Measurements from ENCODE around the gene RPL38.

Gene RPL38

GRCh38 chr17:74227271-74228080, 24.0 kb downstream of the RPL38 start:
- DNase-seq, result no peak

GRCh38 chr17:74228306-74228978, 25.0 kb downstream of the RPL38 start:
- no peak for DNase-seq

- DNase-seq, result no peak
Observed at GRCh38 chr17:74230896-74231295, 27.4 kb downstream of the RPL38 start.

- DNase-seq, result peak in 3 of 4 experiments; percentile 28 to 62 (median 41)
Observed at GRCh38 chr17:74231928-74232907, 28.7 kb downstream of the RPL38 start.

DNA sequence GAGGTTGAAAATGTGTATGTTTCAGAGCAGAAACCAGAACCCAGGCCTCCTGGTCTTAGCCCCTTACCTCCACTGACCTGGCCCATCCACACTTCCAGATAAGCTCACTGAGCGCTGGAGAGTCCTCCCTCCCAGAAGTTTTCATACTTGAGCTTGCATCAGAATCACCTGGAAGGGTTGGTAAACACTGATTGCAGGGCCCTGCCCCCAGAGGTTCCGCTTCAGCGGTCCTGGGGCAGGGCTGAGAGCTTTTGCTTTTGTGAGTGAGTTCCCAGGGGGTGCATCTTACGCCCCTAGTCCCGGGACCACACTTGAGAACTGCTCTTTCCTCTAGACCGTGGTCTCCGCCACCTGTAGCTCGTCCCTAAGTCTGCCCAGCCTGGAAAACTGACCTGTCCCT, 30.5 kb downstream of the RPL38 start:
- DNase-seq, result no peak

GRCh38 chr17:74234486-74234885, 31.0 kb downstream of the RPL38 start:
- DNase-seq, result peak in 3 of 4 experiments; percentile 16 to 74 (median 68)

DNA sequence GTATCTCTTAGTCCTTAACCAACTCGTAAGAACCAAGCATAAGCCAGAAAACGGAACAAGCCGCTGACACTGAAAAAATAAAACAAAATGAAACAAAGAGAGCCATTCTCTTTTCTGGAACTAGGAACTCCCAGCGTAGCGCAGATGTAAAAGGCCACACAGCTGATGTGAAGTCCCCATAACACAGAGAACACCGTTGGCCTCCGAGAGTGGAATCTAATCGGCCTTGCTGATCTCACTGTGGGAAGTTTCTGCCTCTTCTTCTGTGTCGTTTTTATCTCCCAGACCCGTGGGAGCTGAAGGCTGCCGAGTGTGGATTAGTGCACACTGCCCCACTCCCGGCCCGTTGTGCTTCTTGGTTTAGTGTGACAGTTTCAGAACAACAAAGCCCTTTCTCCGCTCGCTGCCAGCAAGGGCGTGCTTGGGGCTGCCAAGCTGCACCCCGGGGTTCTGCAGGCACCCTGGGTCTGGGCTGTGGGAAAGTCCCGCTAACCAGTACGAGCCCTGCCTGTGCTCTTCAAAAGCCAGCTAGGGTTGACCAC, 31.6 kb downstream of the RPL38 start:
- peak; percentile 61 to 81 (median 70) for DNase-seq

DNA sequence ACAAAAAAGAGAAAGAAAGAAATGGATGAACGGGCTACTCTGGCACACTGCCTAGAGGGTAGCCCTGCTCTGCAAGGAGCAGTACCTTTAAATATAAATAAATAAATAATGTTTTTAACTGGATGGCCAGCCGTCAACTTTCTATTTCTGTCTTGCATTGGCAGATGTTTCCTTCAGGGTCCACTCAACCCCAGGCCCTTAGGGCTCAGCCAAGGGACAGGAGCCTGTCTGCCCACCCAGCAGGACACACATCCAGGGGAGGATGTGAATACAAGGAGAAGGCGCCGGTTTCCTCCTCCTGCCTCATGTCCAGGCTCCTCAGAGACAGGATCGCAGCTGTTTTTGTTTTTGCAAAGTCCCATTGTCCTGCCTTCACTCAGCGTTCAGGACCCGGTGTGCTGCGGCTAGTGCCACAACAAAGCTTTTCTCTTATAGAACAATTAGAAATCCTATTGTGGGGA, 32.5 kb downstream of the RPL38 start:
- DNase-seq, result no peak

GRCh38 chr17:74237321-74237720, 33.8 kb downstream of the RPL38 start:
- no peak for DNase-seq

GRCh38 chr17:74239172-74239571, 35.7 kb downstream of the RPL38 start:
- peak; percentile 93 to 97 (median 94) for DNase-seq

DNA sequence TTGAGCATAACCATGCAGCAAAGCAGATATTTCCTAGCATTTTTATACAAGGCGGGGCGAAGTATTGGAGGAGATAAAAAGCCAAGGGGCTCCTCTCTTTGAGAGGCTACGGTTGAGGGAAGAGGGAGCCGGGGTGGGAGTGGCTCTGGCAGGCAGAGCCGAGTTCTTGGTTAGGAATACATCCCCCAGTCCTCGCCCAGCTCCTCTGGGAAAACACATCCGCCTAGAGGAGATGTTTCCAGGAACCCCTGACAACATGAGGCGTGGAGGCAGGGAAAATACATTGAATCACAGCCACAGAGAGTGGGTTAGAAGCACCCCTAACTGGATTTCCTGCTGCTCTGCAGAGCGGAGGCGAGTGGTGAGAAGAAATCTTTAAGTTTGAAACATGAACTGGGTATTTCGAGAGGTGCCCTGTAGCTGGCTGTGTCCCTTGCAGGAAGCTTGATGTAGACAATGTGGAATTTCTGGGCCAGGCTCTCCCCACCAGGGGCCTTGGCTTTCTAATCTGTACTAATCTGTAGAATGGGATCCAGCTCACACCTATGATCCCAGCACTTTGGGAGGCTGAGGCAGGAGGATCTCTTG, 37.2 kb downstream of the RPL38 start:
- peak in 2 of 4 experiments; percentile 14 to 23 for DNase-seq

- DNase-seq, result peak; percentile 90 to 97 (median 94)
Observed at GRCh38 chr17:74241431-74241830, 38.0 kb downstream of the RPL38 start.

DNA sequence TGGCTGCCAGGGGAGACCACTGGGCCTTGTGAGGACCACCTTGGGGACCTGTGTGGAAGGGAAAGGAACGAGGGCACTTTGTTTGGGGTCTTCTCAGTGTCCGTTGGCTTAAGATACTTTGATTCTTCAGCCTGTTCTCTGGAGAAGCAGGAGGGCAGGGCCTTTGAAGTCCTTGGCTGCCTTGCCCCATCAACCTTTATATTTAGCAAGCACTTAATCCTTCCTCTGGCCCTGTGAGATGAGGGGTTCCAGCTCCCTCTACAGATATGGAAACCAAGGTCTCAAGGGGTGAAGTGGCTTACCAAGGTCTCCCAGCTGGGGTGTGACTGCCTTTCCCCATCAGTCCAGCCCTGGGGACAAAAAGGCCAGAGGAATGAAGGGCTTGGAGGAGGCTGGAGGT, 38.4 kb downstream of the RPL38 start:
- DNase-seq, result peak in 1 of 4 experiments; percentile 24

- no peak for DNase-seq
Observed at GRCh38 chr17:74243013-74243755, 39.7 kb downstream of the RPL38 start.

DNA sequence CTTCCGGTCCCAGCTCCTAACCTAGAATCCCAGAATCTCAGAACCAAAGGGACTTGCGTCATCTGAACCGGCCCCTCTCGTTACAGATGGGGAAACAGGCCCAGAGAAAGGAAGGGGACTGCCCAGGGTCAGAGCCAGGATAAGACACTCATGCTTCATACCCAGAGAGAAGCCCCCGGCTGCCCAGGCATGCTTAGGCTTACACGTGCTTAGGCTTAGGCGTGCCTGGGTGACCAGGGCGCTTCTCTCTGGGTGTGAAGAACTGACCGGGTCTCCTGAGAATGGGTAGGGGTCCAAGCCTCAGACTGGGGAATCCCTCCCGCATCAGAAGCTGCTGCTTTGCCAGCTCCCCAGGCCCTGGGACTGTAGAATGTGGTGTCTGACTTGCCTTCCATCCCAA, 40.6 kb downstream of the RPL38 start:
- no peak for DNase-seq

DNA sequence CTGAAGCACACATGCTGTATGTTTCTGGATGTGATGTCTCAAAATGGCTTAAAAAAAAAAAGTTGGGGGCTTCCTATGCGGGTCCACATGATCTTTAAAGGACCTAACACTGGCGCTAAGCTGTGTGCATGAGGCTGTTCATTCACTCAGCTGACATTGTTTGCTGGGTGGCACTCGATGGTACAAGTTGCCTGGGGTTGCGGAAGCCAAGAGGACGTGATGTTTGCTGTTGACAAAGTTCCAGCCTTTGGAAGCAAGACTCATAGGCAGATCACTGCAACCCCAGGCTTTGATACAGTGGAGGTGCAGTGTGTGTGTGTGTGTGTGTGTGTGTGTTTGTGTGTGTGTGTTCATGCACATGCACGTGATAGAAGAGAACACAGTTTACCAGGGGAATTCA, 41.1 kb downstream of the RPL38 start:
- no peak for DNase-seq

- no peak for DNase-seq
Observed at GRCh38 chr17:74245145-74245831, 41.8 kb downstream of the RPL38 start.

DNA sequence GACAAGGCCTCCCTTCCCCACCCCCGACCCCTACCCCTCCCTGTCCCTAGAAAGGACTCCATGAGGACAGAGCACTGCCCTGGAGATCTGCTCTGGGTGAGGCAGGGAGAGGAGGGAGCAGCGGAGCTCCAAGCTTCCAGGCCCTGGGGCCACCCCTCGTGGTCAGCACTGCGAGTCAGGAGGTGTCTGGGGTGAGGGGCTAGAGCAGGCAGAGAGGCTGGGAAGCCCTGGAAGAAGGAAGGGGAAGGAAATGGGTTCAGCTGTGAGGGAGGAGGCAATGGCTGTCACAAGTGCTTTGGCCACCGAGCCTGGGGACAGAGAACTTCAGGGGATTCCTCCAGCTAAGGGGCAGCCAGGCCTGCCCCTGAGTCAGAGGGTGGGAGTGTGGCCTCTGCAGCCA, 42.4 kb downstream of the RPL38 start:
- peak; percentile 57 to 75 (median 68) for DNase-seq

GRCh38 chr17:74249590-74250270, 46.3 kb downstream of the RPL38 start:
- no peak for DNase-seq
